Mesenteric fat pad (tissue), 1 donor: ENCODE measurements around the gene ZNF865. TPM values are rescaled to one million over a fixed set of nuclear protein-coding genes. Genes with fewer than 3 reads are reported as not detected.

Source experiments
- DNase-seq: peaks from one replicate; pipeline ENCODE4 v3.0.0-alpha.2; 2020; ENCODE audit warnings: low spot score
- total RNA-seq: library from RNA; stranded (reverse); fragmentation: NEBNext Ultra II Directional; extraction: Animal tissue kit (Norgen Biotek cat#: 25700); gene quantifications from one replicate; pipeline ENCODE4 v1.2.1, GENCODE V29; 2021
- donor health status: DM: yes; HTN: yes; CAD: no.

Gene ZNF865
- total RNA-seq, 1 donor from 2014 or later, result 12.0 TPM

GRCh38 chr19:55623561-55623960 lies 18.1 kb downstream of the ZNF865 start:
- no peak for DNase-seq

GRCh38 chr19:55624109-55625003 lies 18.9 kb downstream of the ZNF865 start, which contains the start of gene ZNF784:
Gene ZNF784, minus strand, starts transcription at chr19:55624566. Its CDS starts 5 bp downstream, at chr19:55624561.
- peak; percentile 99 for DNase-seq

GRCh38 chr19:55625004-55625326 lies 19.5 kb downstream of the ZNF865 start:
- DNase-seq, result no peak

- no peak for DNase-seq
Observed at GRCh38 chr19:55626350-55626749, 20.9 kb downstream of the ZNF865 start.

- DNase-seq, result no peak
Observed at GRCh38 chr19:55632463-55632834, 27.0 kb downstream of the ZNF865 start.

- no peak for DNase-seq
Observed at GRCh38 chr19:55633861-55634260, 28.4 kb downstream of the ZNF865 start.

GRCh38 chr19:55635334-55635717 lies 29.9 kb downstream of the ZNF865 start:
- DNase-seq, result no peak

GRCh38 chr19:55635856-55636440 lies 30.5 kb downstream of the ZNF865 start:
- no peak for DNase-seq

- DNase-seq, result no peak
Observed at GRCh38 chr19:55636723-55637122, 31.3 kb downstream of the ZNF865 start.

- DNase-seq, result no peak
Observed at GRCh38 chr19:55637534-55637933, 32.1 kb downstream of the ZNF865 start.

- DNase-seq, result no peak
Observed at GRCh38 chr19:55638864-55639359, 33.5 kb downstream of the ZNF865 start.

GRCh38 chr19:55640043-55640576 lies 34.7 kb downstream of the ZNF865 start:
- DNase-seq, result no peak

GRCh38 chr19:55640577-55641425 lies 35.4 kb downstream of the ZNF865 start, which contains the start of gene ZNF580:
Gene ZNF580, plus strand, starts transcription at chr19:55641002. Its CDS starts 1,507 bp downstream, at chr19:55642509.
- DNase-seq, result no peak

- DNase-seq, result no peak
Observed at GRCh38 chr19:55641426-55642152, 36.1 kb downstream of the ZNF865 start.

GRCh38 chr19:55642153-55643002 lies 36.9 kb downstream of the ZNF865 start:
- DNase-seq, result no peak

GRCh38 chr19:55643003-55643886 lies 37.8 kb downstream of the ZNF865 start, which contains the start of gene ZNF581:
Gene ZNF581, plus strand, starts transcription at chr19:55643649. Its CDS starts 923 bp downstream, at chr19:55644572.
- DNase-seq, result no peak

- no peak for DNase-seq
Observed at GRCh38 chr19:55643887-55644176, 38.4 kb downstream of the ZNF865 start.

GRCh38 chr19:55644191-55644833 lies 38.9 kb downstream of the ZNF865 start:
- DNase-seq, result no peak
